HepG2 (cell line): ENCODE results near the gene CXCL6. TPM values are rescaled to one million over a fixed set of nuclear protein-coding genes. Genes with fewer than 3 reads are reported as not detected.

ENCODE experiments used
- ATAC-seq: fragments of 200-7000 bp; cut with Tn5 transposase; 3 replicates; pipeline ENCODE4 v1.9.1; 2020; ENCODE audit warnings: mild to moderate bottlenecking, moderate library complexity
- BruUV-seq: library from RNA; stranded (reverse); fragments of 400-500 nt; replicated peaks from 2 replicates; lab custom pipeline; 2021; lab: Mats Ljungman, UMichigan
- CTCF ChIA-PET: fragments of 300-600 bp; formaldehyde crosslinking; extraction: SDS; loops from one replicate; lab custom pipeline; 2021; ENCODE audit warnings: low total read pairs, inconsistent platforms, low intra/inter-chr PET ratio; lab: Yijun Ruan, JAX
- POLR2A ChIA-PET: fragments of 350-600 bp; sonication (Branson Sonifier 250); formaldehyde crosslinking; loops from one replicate; lab custom pipeline; 2020; ENCODE audit warnings: antibody characterized with exemption, inconsistent platforms; lab: Yijun Ruan, JAX
- DNase-seq: peaks from one replicate; pipeline ENCODE4 v3.0.0-alpha.2; 2015; ENCODE audit warnings: low spot score
- FAIRE-seq: peaks from 3 replicates; lab custom pipeline; 2011; peaks lifted over from hg19 to GRCh38; lab: Jason Lieb, UNC
- H2AFZ ChIP-seq: one replicate; pipeline ENCODE4 v1.6.1; 2011; ENCODE audit warnings: low read length, inconsistent platforms
- H3K27ac ChIP-seq: fragments of 300-600 bp; 3 replicates; pipeline ENCODE4 v1.8.0; 2011; ENCODE audit warnings: mixed run types, mild to moderate bottlenecking, mixed read lengths, low read length, inconsistent platforms; ENCODE audit not compliant: insufficient read depth; ENCODE audit errors: extremely low read length
- H3K27me3 ChIP-seq, 2 experiments: fragments of 200-600 bp in 1 of 2; 2 replicates in 1 of 2; 3 replicates in 1 of 2; pipeline versions ENCODE4 v1.6.0 to v1.8.0; 2011; ENCODE audit warnings: low read length in 2 of 2, mild to moderate bottlenecking in 2 of 2, moderate library complexity in 2 of 2, inconsistent platforms in 1 of 2; ENCODE audit not compliant: insufficient read depth in 2 of 2, control insufficient read depth in 1 of 2
- H3K36me3 ChIP-seq, 2 experiments: fragments of 200-600 bp in 1 of 2; replicated peaks in 1 of 2; 2 replicates in 1 of 2; 3 replicates in 1 of 2; pipeline versions ENCODE4 v1.5.1 to v1.8.0; 2011; ENCODE audit warnings: low read length in 2 of 2, inconsistent platforms in 1 of 2; ENCODE audit not compliant: insufficient read depth in 2 of 2, control insufficient read depth in 1 of 2
- H3K4me1 ChIP-seq: 2 replicates; pipeline ENCODE4 v1.5.1; 2012; ENCODE audit warnings: low read length, inconsistent platforms; ENCODE audit not compliant: insufficient read depth
- H3K4me2 ChIP-seq: 2 replicates; pipeline ENCODE4 v1.6.0; 2011; ENCODE audit warnings: low read depth, low read length, inconsistent platforms
- H3K4me3 ChIP-seq, 3 experiments: fragments of 200-600 bp in 1 of 3; sonication (generic), shearing (Covaris generic) in 1 of 3; replicated peaks in 1 of 3; 2 replicates each; pipeline ENCODE4 v1.5.1; 2011 to 2016; ENCODE audit warnings: low read length in 3 of 3, inconsistent platforms in 2 of 3, low read depth in 2 of 3, mild to moderate bottlenecking in 2 of 3, control low read depth in 1 of 3, mixed read lengths in 1 of 3; ENCODE audit not compliant: insufficient read depth in 1 of 3
- H3K79me2 ChIP-seq: one replicate; pipeline ENCODE4 v1.6.1; 2011; ENCODE audit warnings: low read length, inconsistent platforms; ENCODE audit not compliant: insufficient read depth
- H3K9ac ChIP-seq: 2 replicates; pipeline ENCODE4 v1.6.0; 2011; ENCODE audit warnings: mild to moderate bottlenecking, low read depth, low read length, inconsistent platforms; ENCODE audit not compliant: insufficient read depth
- H3K9me3 ChIP-seq: 2 replicates; pipeline ENCODE4 v1.5.1; 2012; ENCODE audit warnings: mild to moderate bottlenecking, low read length
- H4K20me1 ChIP-seq: 2 replicates; pipeline ENCODE4 v1.6.0; 2011; ENCODE audit warnings: inconsistent platforms, mild to moderate bottlenecking, low read length, moderate library complexity; ENCODE audit not compliant: insufficient read depth
- AKNA ChIP-seq: sonication (generic); formaldehyde crosslinking; IDR thresholded peaks from 2 replicates; pipeline ENCODE4 v1.4.0; 2020; ENCODE audit warnings: missing genetic modification reagents, borderline replicate concordance
- ATF1 ChIP-seq: IDR thresholded peaks from 2 replicates; pipeline ENCODE4 v1.6.1; 2016; ENCODE audit warnings: mild to moderate bottlenecking, control low read depth
- CREB3 ChIP-seq: sonication (generic); formaldehyde crosslinking; IDR thresholded peaks from 2 replicates; pipeline ENCODE4 v1.5.0; 2020; ENCODE audit warnings: missing genetic modification reagents
- HOXA9 ChIP-seq: sonication (generic); formaldehyde crosslinking; IDR thresholded peaks from 2 replicates; pipeline ENCODE4 v1.8.1; 2022; ENCODE audit warnings: missing genetic modification reagents, mild to moderate bottlenecking, moderate library complexity, borderline replicate concordance
- KDM1A ChIP-seq: IDR thresholded peaks from 2 replicates; pipeline ENCODE4 v1.6.1; 2016; ENCODE audit warnings: missing compliant biosample characterization
- KLF9 ChIP-seq: IDR thresholded peaks from 2 replicates; pipeline ENCODE4 v1.6.1; 2016; ENCODE audit warnings: low read depth
- MAFG ChIP-seq: sonication (generic); formaldehyde crosslinking; IDR thresholded peaks from 2 replicates; pipeline ENCODE4 v1.5.1; 2020; ENCODE audit warnings: mild to moderate bottlenecking, missing genetic modification reagents
- MZF1 ChIP-seq: sonication (generic); formaldehyde crosslinking; IDR thresholded peaks from 2 replicates; pipeline ENCODE4 v1.8.1; 2023; ENCODE audit warnings: mild to moderate bottlenecking, missing genetic modification reagents, borderline replicate concordance
- PAX8 ChIP-seq: sonication (generic); formaldehyde crosslinking; IDR thresholded peaks from 2 replicates; pipeline ENCODE4 v1.8.0; 2022; ENCODE audit warnings: mild to moderate bottlenecking, missing genetic modification reagents, borderline replicate concordance
- RBM22 ChIP-seq: fragments of 200-400 bp; formaldehyde crosslinking; optimal IDR thresholded peaks from 2 replicates; pipeline ENCODE3; 2017; ENCODE audit warnings: mild to moderate bottlenecking, low read length, moderate library complexity
- TFE3 ChIP-seq: IDR thresholded peaks from 2 replicates; pipeline ENCODE4 v1.6.1; 2016
- ZNF335 ChIP-seq: sonication (generic); formaldehyde crosslinking; IDR thresholded peaks from 2 replicates; pipeline ENCODE4 v1.4.0; 2020; ENCODE audit warnings: missing genetic modification reagents
- ZNF513 ChIP-seq: sonication (generic); formaldehyde crosslinking; conservative IDR thresholded peaks from 2 replicates; pipeline ENCODE4 v1.5.0; 2020; ENCODE audit warnings: missing genetic modification reagents
- ZXDC ChIP-seq: sonication (generic); formaldehyde crosslinking; IDR thresholded peaks from 2 replicates; pipeline ENCODE4 v1.5.0; 2020; ENCODE audit warnings: mild to moderate bottlenecking, missing genetic modification reagents
- WGBS: methylation state at CpG from one replicate; pipeline ENCODE4 v1.1.6; 2017; ENCODE audit warnings: low lambda C conversion rate; 5-methylcytosine and 5-hydroxymethylcytosine counted together
- in situ Hi-C: cut with HindIII; loops from 2 replicates; pipeline ENCODE4 v1.10.0; 2017; ENCODE audit warnings: low pct_unique_long_range_greater_than_20kb; ENCODE audit not compliant: extremely low pct_ligation_motif_present
- intact Hi-C: fragments of 100-400 bp; cut with micrococcal nuclease; formaldehyde crosslinking; loops from one replicate; pipeline ENCODE4 v1.10.0; 2022; ENCODE audit not compliant: unreplicated experiment
- polyA plus RNA-seq, 8 experiments: library from polyadenylated mRNA; depleted of rRNA in 3 of 8; stranded (reverse) in 7 of 8; unstranded in 1 of 8; fragments of >200 nt; fragmentation: Illumina TruSeq in 4 of 8; extraction: Trizol in 4 of 8; gene quantifications; 2 replicates each; pipeline versions ENCODE4 v1.2.1 to v1.2.3, GENCODE V29; 2011 to 2016; ENCODE audit warnings: low read depth in 4 of 8, missing spikeins in 1 of 8, mixed read lengths in 1 of 8; ENCODE audit not compliant: insufficient read depth in 1 of 8
- total RNA-seq, 5 experiments: library from RNA; depleted of rRNA; stranded (reverse); fragments of >200 nt; fragmentation: Illumina TruSeq; extraction: Trizol; gene quantifications; 2 replicates each; pipeline ENCODE4 v1.2.3, GENCODE V29; 2016; ENCODE audit warnings: low read depth in 1 of 5

CXCL6 gene
- total and polyA plus RNA-seq, 2 of the 13 experiments (the other 11 are each of a cell fraction or from before 2014, with no cell fraction given): not detected

- CTCF ChIA-PET: no interaction called here
- TF ChIP-seq ATF1 (CRISPR knock-in tag) (no peak), ZNF513 (CRISPR knock-in tag) (no peak), KLF9 (CRISPR knock-in tag) (no peak), PAX8 (CRISPR knock-in tag) (no peak), KDM1A (CRISPR knock-in tag) (no peak), MAFG (CRISPR knock-in tag) (no peak), MZF1 (CRISPR knock-in tag) (no peak), AKNA (CRISPR knock-in tag) (no peak), RBM22 (no peak), ZXDC (no peak), HOXA9 (CRISPR knock-in tag) (no peak), CREB3 (CRISPR knock-in tag) (no peak), TFE3 (CRISPR knock-in tag) (no peak), ZNF335 (no peak)
These were observed 16.8 kb downstream of the CXCL6 start, which contains the start of gene PF4V1 for GRCh38 chr4:73853246-73853704. PF4V1 (plus strand) TSS chr4:73853296; CDS start chr4:73853363, 67 bp downstream.

More at GRCh38 chr4:73853246-73853704, 16.8 kb downstream of the CXCL6 start, which contains the start of gene PF4V1:
- no peak within 1 kb of the TSS for H3K4me2 ChIP-seq
- DNase-seq (no peak), FAIRE-seq (no peak), ATAC-seq (no peak; the same call in 2 of the 3 replicates)
- WGBS: 33% methylated on average over 14 of the region's 22 CpGs
- no peaks in the 10 kb centered on the region for H3K4me1 ChIP-seq
- H4K20me1 ChIP-seq: no peaks in the 10 kb centered on the region
- H2AFZ ChIP-seq: no peak within 1 kb of the TSS
- no peaks in the 10 kb centered on the region for H3K79me2 ChIP-seq
- H3K36me3 ChIP-seq: no peaks in the 10 kb centered on the region
- in situ Hi-C loops: no loop called here
- BruUV-seq: no TSS peak
- H3K27me3 ChIP-seq: 0 out of 5 replicates have a peak, but pooled peaks cover 0 to 3% of the 10 kb centered on the region in 2 experiments
- intact Hi-C loops: no loop called here
- no peaks in the 10 kb centered on the region for H3K9me3 ChIP-seq
- no peak within 1 kb of the TSS for H3K4me3 ChIP-seq
- no peak within 1 kb of the TSS for H3K27ac ChIP-seq
- H3K9ac ChIP-seq: no peak within 1 kb of the TSS
- POLR2A ChIA-PET: no interaction called here
